H9 (cell line): ENCODE measurements around the gene TPM3. TPM values are rescaled to one million over a fixed set of nuclear protein-coding genes. Genes with fewer than 3 reads are reported as not detected.
A peak's percentile ranks its signal among the peaks of the same experiment; 100 is the strongest.

ENCODE experiments used
- DNase-seq: peaks from one replicate; pipeline ENCODE4 v3.0.0-alpha.2; 2017
- H2AFZ ChIP-seq: one replicate; pipeline ENCODE4 v1.6.1; 2013; ENCODE audit warnings: mild to moderate bottlenecking, low read length, control low read depth, moderate library complexity
- H2AK5ac ChIP-seq: 2 replicates; pipeline ENCODE4 v1.6.1; 2013; ENCODE audit warnings: low read length, control low read depth, mixed read lengths; ENCODE audit not compliant: insufficient read length
- H2BK120ac ChIP-seq: one replicate; pipeline ENCODE4 v1.6.1; 2013; ENCODE audit warnings: low read depth, mild to moderate bottlenecking, low read length, control low read depth, inconsistent platforms; ENCODE audit not compliant: poor library complexity, severe bottlenecking
- H2BK12ac ChIP-seq: 2 replicates; pipeline ENCODE4 v1.6.1; 2013; ENCODE audit warnings: low read length, control low read depth, mixed read lengths, low read depth; ENCODE audit not compliant: insufficient read length
- H2BK15ac ChIP-seq: 2 replicates; pipeline ENCODE4 v1.6.1; 2013; ENCODE audit warnings: low read depth, low read length, control low read depth
- H2BK20ac ChIP-seq: one replicate; pipeline ENCODE4 v1.6.1; 2013; ENCODE audit warnings: low read depth, mild to moderate bottlenecking, low read length, control low read depth, inconsistent platforms; ENCODE audit not compliant: poor library complexity, severe bottlenecking
- H2BK5ac ChIP-seq: 2 replicates; pipeline ENCODE4 v1.6.1; 2013; ENCODE audit warnings: low read length, control low read depth, mixed read lengths; ENCODE audit not compliant: insufficient read length
- H3K14ac ChIP-seq: 2 replicates; pipeline ENCODE4 v1.6.1; 2013; ENCODE audit warnings: low read length, control low read depth; ENCODE audit not compliant: insufficient read depth
- H3K18ac ChIP-seq: 2 replicates; pipeline ENCODE4 v1.6.1; 2013; ENCODE audit warnings: low read depth, mild to moderate bottlenecking, mixed read lengths, low read length, control low read depth; ENCODE audit not compliant: insufficient read length
- H3K23ac ChIP-seq: 2 replicates; pipeline ENCODE4 v1.6.1; 2013; ENCODE audit warnings: low read length, control low read depth, mixed read lengths, low read depth; ENCODE audit not compliant: insufficient read length
- H3K23me2 ChIP-seq: 2 replicates; pipeline ENCODE4 v1.6.1; 2013; ENCODE audit warnings: low read depth, mild to moderate bottlenecking, mixed read lengths, low read length, control low read depth; ENCODE audit not compliant: insufficient read length, poor library complexity, severe bottlenecking
- H3K27ac ChIP-seq: 2 replicates; pipeline ENCODE4 v1.5.1; 2013; ENCODE audit warnings: low read length, control low read depth, mixed read lengths, low read depth; ENCODE audit not compliant: insufficient read length
- H3K27me3 ChIP-seq: 2 replicates; pipeline ENCODE4 v1.6.1; 2013; ENCODE audit warnings: low read length, control low read depth, inconsistent platforms; ENCODE audit not compliant: insufficient read depth
- H3K4ac ChIP-seq: 2 replicates; pipeline ENCODE4 v1.6.1; 2013; ENCODE audit warnings: low read depth, mild to moderate bottlenecking, control low read depth, inconsistent platforms, low read length, moderate library complexity
- H3K4me1 ChIP-seq: 2 replicates; pipeline ENCODE4 v1.6.1; 2013; ENCODE audit warnings: low read length, control low read depth, inconsistent platforms; ENCODE audit not compliant: insufficient read depth
- H3K4me2 ChIP-seq: 2 replicates; pipeline ENCODE4 v1.6.1; 2013; ENCODE audit warnings: low read length, control low read depth, mixed read lengths; ENCODE audit not compliant: insufficient read length, insufficient read depth
- H3K56ac ChIP-seq: 2 replicates; pipeline ENCODE4 v1.6.1; 2013; ENCODE audit warnings: low read depth, mild to moderate bottlenecking, mixed read lengths, low read length, control low read depth; ENCODE audit not compliant: insufficient read length
- H3K79me1 ChIP-seq: 2 replicates; pipeline ENCODE4 v1.6.1; 2013; ENCODE audit warnings: low read depth, mild to moderate bottlenecking, moderate library complexity, low read length, control low read depth, inconsistent platforms; ENCODE audit not compliant: insufficient read depth, poor library complexity, severe bottlenecking
- H3K79me2 ChIP-seq: 2 replicates; pipeline ENCODE4 v1.6.1; 2013; ENCODE audit warnings: low read length, control low read depth, inconsistent platforms; ENCODE audit not compliant: insufficient read depth
- H3K9ac ChIP-seq: 2 replicates; pipeline ENCODE4 v1.6.1; 2013; ENCODE audit warnings: low read length, control low read depth, mixed read lengths; ENCODE audit not compliant: insufficient read length; ENCODE audit errors: extremely low read depth
- H3K9me3 ChIP-seq: one replicate; pipeline ENCODE4 v1.6.1; 2013; ENCODE audit warnings: low read depth, low read length, inconsistent platforms; ENCODE audit not compliant: control insufficient read depth
- H3T11ph ChIP-seq: one replicate; pipeline ENCODE4 v1.6.1; 2013; ENCODE audit warnings: mild to moderate bottlenecking, low read length, control low read depth, inconsistent platforms
- H4K20me1 ChIP-seq: one replicate; pipeline ENCODE4 v1.6.1; 2013; ENCODE audit not compliant: control insufficient read depth, insufficient read length, insufficient read depth
- H4K5ac ChIP-seq: 2 replicates; pipeline ENCODE4 v1.6.1; 2013; ENCODE audit warnings: low read depth, mild to moderate bottlenecking, mixed read lengths, low read length, control low read depth; ENCODE audit not compliant: insufficient read length
- H4K8ac ChIP-seq: replicated peaks from 2 replicates; pipeline ENCODE4 v1.6.1; 2013; ENCODE audit warnings: low read length, control low read depth, mixed read lengths, low read depth; ENCODE audit not compliant: insufficient read length
- H4K91ac ChIP-seq: 2 replicates; pipeline ENCODE4 v1.6.1; 2013; ENCODE audit warnings: low read depth, mild to moderate bottlenecking, moderate library complexity, mixed read lengths, low read length, control low read depth; ENCODE audit not compliant: insufficient read length
- H3K27ac Mint-ChIP-seq, 3 experiments: 2 replicates in 2 of 3; 3 replicates in 1 of 3; pipeline ENCODE4 v1.8.0; 2020 to 2021; ENCODE audit warnings: mixed read lengths in 3 of 3, mild to moderate bottlenecking in 1 of 3, moderate library complexity in 1 of 3
- H3K27me3 Mint-ChIP-seq: 2 replicates; pipeline ENCODE4 v1.8.0; 2021; ENCODE audit warnings: low read depth, mild to moderate bottlenecking, moderate library complexity, mixed read lengths
- H3K36me3 Mint-ChIP-seq, 3 experiments: 2 replicates in 2 of 3; 3 replicates in 1 of 3; pipeline ENCODE4 v1.8.0; 2020 to 2021; ENCODE audit warnings: low read depth in 3 of 3, mixed read lengths in 3 of 3; ENCODE audit not compliant: insufficient read depth in 1 of 3
- H3K4me1 Mint-ChIP-seq, 2 experiments: 2 replicates each; pipeline ENCODE4 v1.8.0; 2020; ENCODE audit warnings: mixed read lengths in 2 of 2
- H3K4me3 Mint-ChIP-seq, 2 experiments: 2 replicates in 1 of 2; 3 replicates in 1 of 2; pipeline ENCODE4 v1.8.0; 2020 to 2021; ENCODE audit warnings: mild to moderate bottlenecking in 2 of 2, mixed read lengths in 2 of 2, moderate library complexity in 1 of 2
- H3K9me3 Mint-ChIP-seq, 2 experiments: 2 replicates in 1 of 2; 3 replicates in 1 of 2; pipeline ENCODE4 v1.8.0; 2020; ENCODE audit warnings: mild to moderate bottlenecking in 2 of 2, mixed read lengths in 2 of 2, moderate library complexity in 1 of 2
- CTCF ChIP-seq: fragments of 200-600 bp; sonication (generic); conservative IDR thresholded peaks from 3 replicates; pipeline ENCODE4 v1.8.0; 2021; ENCODE audit warnings: antibody characterized with exemption, mild to moderate bottlenecking
- WGBS: extraction: QIAGEN DNeasy Blood & Tissue Kit; methylation state at CpG from one replicate; pipeline ENCODE4 v1.1.7; 2013; ENCODE audit warnings: missing lambda C conversion rate, low lambda C conversion rate, mixed read lengths; ENCODE audit not compliant: insufficient read length; ENCODE audit errors: extremely low coverage; 5-methylcytosine and 5-hydroxymethylcytosine counted together
- total RNA-seq: library from RNA; stranded (reverse); gene quantifications from 2 replicates; pipeline ENCODE4 v1.2.1, GENCODE V29; 2021

Gene TPM3
- total RNA-seq, 1 experiment from 2014 or later, result 508 TPM

GRCh38 chr1:154225370-154225769 is 33.5 kb upstream of the TPM3 start:
- Histone ChIP-seq H3K9me3 (no peaks in the 10 kb centered on the region), H4K8ac (no peak overlapping the region), H3K27me3 (no peaks in the 10 kb centered on the region), H3K4ac (no peak overlapping the region), H3K56ac (no peak overlapping the region), H3K23me2 (peaks cover 7% of the 10 kb centered on the region), H3K79me1 (peaks cover 10% of the 10 kb centered on the region), H2BK120ac (no peak overlapping the region), H3K9ac (no peak overlapping the region), H3K4me1 (peaks cover 2% of the 10 kb centered on the region; the same call in 1 of the 2 replicates), H3T11ph (no peak overlapping the region), H4K91ac (no peak overlapping the region), H2BK5ac (no peak overlapping the region), H3K79me2 (peaks cover 37% of the 10 kb centered on the region), H4K5ac (no peak overlapping the region), H3K23ac (no peak overlapping the region), H3K18ac (no peak overlapping the region), H4K20me1 (no peaks in the 10 kb centered on the region), H3K14ac (no peak overlapping the region), H3K27ac (no peak overlapping the region), H3K4me2 (no peak overlapping the region), H2AFZ (no peak overlapping the region), H2BK20ac (no peak overlapping the region), H2BK12ac (no peak overlapping the region), H2AK5ac (no peak overlapping the region), H2BK15ac (no peak overlapping the region)
- no peak overlapping the region for H3K4me3 Mint-ChIP-seq
- peaks cover 49 to 77% (median 67%) of the 10 kb centered on the region in 3 experiments for H3K36me3 Mint-ChIP-seq
- H3K9me3 Mint-ChIP-seq, result peaks cover 0 to 5% of the 10 kb centered on the region in 2 experiments; a peak in 1 of 5 replicates
- no peak for DNase-seq
- peak overlapping the region in 1 of 3 experiments; percentile 81; a peak in 1 of 7 replicates for H3K27ac Mint-ChIP-seq
- no CpG with 5 or more reads among the region's 2 CpGs for WGBS
- no peaks in the 10 kb centered on the region for H3K27me3 Mint-ChIP-seq
- TF ChIP-seq CTCF, result no peak
- peaks cover 23 to 26% of the 10 kb centered on the region in 2 experiments for H3K4me1 Mint-ChIP-seq
